HCT116 (cell line): ENCODE data around the gene MPP7. TPM values are rescaled to one million over a fixed set of nuclear protein-coding genes. Genes with fewer than 3 reads are reported as not detected.

Experiments
- ATAC-seq: fragments of 200-7000 bp; cut with Tn5 transposase; 2 replicates; pipeline ENCODE4 v1.9.1; 2020; ENCODE audit warnings: mild to moderate bottlenecking, moderate library complexity
- BruUV-seq: library from RNA; stranded (reverse); fragments of 400-500 nt; replicated peaks from 2 replicates; lab custom pipeline; 2021; lab: Mats Ljungman, UMichigan
- CTCF ChIA-PET: fragments of 300-600 bp; sonication (Branson Sonifier 250); formaldehyde crosslinking; loops from one replicate; lab custom pipeline; 2021; ENCODE audit warnings: antibody characterized with exemption; lab: Charles Lee
- POLR2A ChIA-PET: fragments of 300-600, 350-600 bp; sonication (Branson Sonifier 250); formaldehyde crosslinking; loops from one replicate; lab custom pipeline; 2021; ENCODE audit warnings: antibody characterized with exemption; lab: Charles Lee
- RAD21 ChIA-PET, 2 experiments: fragments of 300-600 bp; sonication (Branson Sonifier 250); formaldehyde crosslinking; loops; one replicate each; lab custom pipeline; 2023; ENCODE audit warnings: low total read pairs in 2 of 2; ENCODE audit not compliant: uncharacterized antibody in 2 of 2, unreplicated experiment in 2 of 2, low non-redundant PET in 1 of 2; lab: Charles Lee
- DNase-seq: peaks from one replicate; pipeline ENCODE4 v3.0.0-alpha.2; 2010; ENCODE audit warnings: low read depth, low spot score
- H2AFZ ChIP-seq: fragments of 200-600 bp; shearing (Covaris generic), sonication (generic); 2 replicates; pipeline ENCODE4 v1.6.1; 2017; ENCODE audit warnings: low read depth, mixed run types, mixed read lengths, antibody characterized with exemption, low read length; ENCODE audit not compliant: poor library complexity, severe bottlenecking
- H3K27ac ChIP-seq: 2 replicates; pipeline ENCODE4 v1.5.1; 2012; ENCODE audit warnings: low read depth, low read length
- H3K27me3 ChIP-seq: fragments of 200-600 bp; sonication (generic); 2 replicates; pipeline ENCODE4 v1.6.1; 2016; ENCODE audit warnings: mixed run types, low read length, mixed read lengths; ENCODE audit not compliant: insufficient read depth
- H3K36me3 ChIP-seq, 2 experiments: fragments of 200-500 bp in 1 of 2; fragments of 200-600 bp in 1 of 2; sonication (Bioruptor generic) in 1 of 2; sonication (generic) in 1 of 2; 2 replicates each; pipeline versions ENCODE4 v1.5.1 to v1.6.1; 2014 to 2016; ENCODE audit warnings: low read length in 2 of 2, inconsistent platforms in 1 of 2, mixed read lengths in 1 of 2, mixed run types in 1 of 2; ENCODE audit not compliant: insufficient read depth in 2 of 2, control insufficient read depth in 1 of 2
- H3K4me1 ChIP-seq, 2 experiments: fragments of 200-600 bp in 1 of 2; sonication (generic) in 1 of 2; 2 replicates each; pipeline versions ENCODE4 v1.5.1 to v1.6.1; 2012 to 2017; ENCODE audit warnings: low read length in 2 of 2, inconsistent platforms in 1 of 2, mild to moderate bottlenecking in 1 of 2, mixed read lengths in 1 of 2, mixed run types in 1 of 2, moderate library complexity in 1 of 2; ENCODE audit not compliant: insufficient read depth in 2 of 2, control insufficient read depth in 1 of 2
- H3K4me2 ChIP-seq: fragments of 200-600 bp; sonication (generic); 2 replicates; pipeline ENCODE4 v1.6.1; 2017; ENCODE audit warnings: mixed run types, low read length, mixed read lengths
- H3K4me3 ChIP-seq, 2 experiments: fragments of 200-600 bp in 1 of 2; sonication (generic) in 1 of 2; replicated peaks in 1 of 2; 2 replicates each; pipeline ENCODE4 v1.5.1; 2011 to 2016; ENCODE audit warnings: low read length in 2 of 2, control low read depth in 1 of 2, low read depth in 1 of 2, mild to moderate bottlenecking in 1 of 2, mixed read lengths in 1 of 2, mixed run types in 1 of 2
- H3K79me2 ChIP-seq: fragments of 200-600 bp; sonication (generic); 2 replicates; pipeline ENCODE4 v1.6.1; 2017; ENCODE audit warnings: mild to moderate bottlenecking, mixed run types, low read length, moderate library complexity, mixed read lengths; ENCODE audit not compliant: insufficient read depth
- H3K9ac ChIP-seq: fragments of 200-600 bp; sonication (generic); 2 replicates; pipeline ENCODE4 v1.6.1; 2016; ENCODE audit warnings: low read length, mixed read lengths
- H3K9me2 ChIP-seq: fragments of 200-600 bp; sonication (generic), shearing (Covaris generic); 2 replicates; pipeline ENCODE4 v1.6.1; 2017; ENCODE audit warnings: mixed run types, mild to moderate bottlenecking, moderate library complexity; ENCODE audit not compliant: insufficient read depth
- H3K9me3 ChIP-seq, 2 experiments: fragments of 200-500 bp in 1 of 2; fragments of 200-600 bp in 1 of 2; sonication (Bioruptor generic) in 1 of 2; sonication (generic) in 1 of 2; 2 replicates each; pipeline ENCODE4 v1.6.1; 2014 to 2017; ENCODE audit warnings: low read length in 2 of 2, mixed read lengths in 2 of 2, inconsistent platforms in 1 of 2, low read depth in 1 of 2, mild to moderate bottlenecking in 1 of 2, mixed run types in 1 of 2, moderate library complexity in 1 of 2; ENCODE audit not compliant: control insufficient read depth in 1 of 2, insufficient read depth in 1 of 2
- H4K20me1 ChIP-seq: fragments of 200-600 bp; sonication (generic), shearing (Covaris generic); 2 replicates; pipeline ENCODE4 v1.6.1; 2017; ENCODE audit warnings: mixed run types, mild to moderate bottlenecking, moderate library complexity; ENCODE audit not compliant: insufficient read depth
- CEBPB ChIP-seq: IDR thresholded peaks from 2 replicates; pipeline ENCODE4 v1.6.1; 2012; ENCODE audit warnings: low read depth
- EGR1 ChIP-seq: IDR thresholded peaks from 2 replicates; pipeline ENCODE4 v1.6.1; 2012; ENCODE audit warnings: low read depth
- ELF1 ChIP-seq: IDR thresholded peaks from 2 replicates; pipeline ENCODE4 v1.6.1; 2012; ENCODE audit warnings: low read depth, borderline replicate concordance
- EZH2phosphoT487 ChIP-seq: fragments of 200-600 bp; IDR thresholded peaks from 2 replicates; pipeline ENCODE4 v1.6.1; 2018; ENCODE audit warnings: antibody characterized with exemption, borderline replicate concordance
- FOSL1 ChIP-seq: IDR thresholded peaks from 2 replicates; pipeline ENCODE4 v1.6.1; 2012; ENCODE audit warnings: low read depth
- POLR2A ChIP-seq: IDR thresholded peaks from 2 replicates; pipeline ENCODE4 v1.7.0; 2011; ENCODE audit warnings: borderline replicate concordance; ENCODE audit not compliant: insufficient read depth, insufficient read length; ENCODE audit errors: extremely low read depth
- POLR2AphosphoS5 ChIP-seq: IDR thresholded peaks from 2 replicates; pipeline ENCODE4 v1.6.1; 2011; ENCODE audit warnings: mild to moderate bottlenecking, low read depth, low read length, moderate library complexity
- SRF ChIP-seq: IDR thresholded peaks from 2 replicates; pipeline ENCODE4 v1.6.1; 2012; ENCODE audit warnings: low read depth
- TCF7L2 ChIP-seq: IDR thresholded peaks from 2 replicates; pipeline ENCODE4 v1.7.0; 2011; ENCODE audit warnings: borderline replicate concordance, inconsistent platforms; ENCODE audit not compliant: insufficient read depth, insufficient read length; ENCODE audit errors: extremely low read depth
- ZFX ChIP-seq: fragments of 450-650 bp; IDR thresholded peaks from 2 replicates; pipeline ENCODE4 v1.6.1; 2017
- intact Hi-C: fragments of 100-400 bp; cut with micrococcal nuclease; formaldehyde crosslinking; loops from 2 replicates; pipeline ENCODE4 v1.10.0; 2022
- total RNA-seq: library from RNA; stranded (reverse); gene quantifications from one replicate; pipeline ENCODE4 v1.2.1, GENCODE V29; 2021; ENCODE audit not compliant: unreplicated experiment
- TF ChIP-seq, protein P1 (sequence below), 3 experiments: fragments of 200-600 bp in 1 of 3; sonication (generic) in 1 of 3; IDR thresholded peaks in 2 of 3; conservative IDR thresholded peaks in 1 of 3; 2 replicates each; pipeline ENCODE4 v1.5.1; 2012 to 2017; ENCODE audit warnings: low read depth in 2 of 3, low read length in 2 of 3, antibody characterized with exemption in 1 of 3, borderline replicate concordance in 1 of 3, control low read depth in 1 of 3, mild to moderate bottlenecking in 1 of 3, mixed read lengths in 1 of 3, mixed run types in 1 of 3, moderate library complexity in 1 of 3; ENCODE audit not compliant: insufficient read depth in 1 of 3
- TF ChIP-seq, protein P2 (sequence below): IDR thresholded peaks from 2 replicates; pipeline ENCODE4 v1.6.1; 2012; ENCODE audit warnings: low read depth
- TF ChIP-seq, protein P3 (sequence below): IDR thresholded peaks from 2 replicates; pipeline ENCODE4 v1.6.1; 2012

MPP7 gene
- total RNA-seq, 1 experiment from 2014 or later = 64.5 TPM

DNA sequence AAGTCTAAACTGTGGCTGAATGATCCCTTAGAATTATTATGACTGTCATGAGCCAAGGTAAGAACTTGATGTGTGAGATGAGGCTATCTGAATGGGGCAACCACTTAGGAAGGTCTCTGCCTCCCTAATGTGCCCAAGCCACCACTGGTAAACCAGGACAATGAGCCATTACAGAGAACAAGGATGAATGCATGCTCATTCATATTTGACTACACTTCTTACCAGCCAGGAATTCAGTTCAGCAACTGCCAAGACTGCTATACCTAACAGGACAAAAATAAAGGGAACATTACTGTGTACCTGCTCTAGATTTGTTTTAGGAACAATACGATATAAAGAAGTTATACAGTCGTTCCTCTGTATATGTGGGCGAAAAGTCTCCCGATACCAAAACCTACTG lies 23.0 kb downstream of the MPP7 start (continued):
- no peak for TF ChIP-seq POLR2AphosphoS5
- no peak for TF ChIP-seq EZH2phosphoT487
- TF ChIP-seq ELF1 = no peak
- no peak for TF ChIP-seq SRF
- TF ChIP-seq EGR1 = no peak
- no peak for TF ChIP-seq FOSL1

DNA sequence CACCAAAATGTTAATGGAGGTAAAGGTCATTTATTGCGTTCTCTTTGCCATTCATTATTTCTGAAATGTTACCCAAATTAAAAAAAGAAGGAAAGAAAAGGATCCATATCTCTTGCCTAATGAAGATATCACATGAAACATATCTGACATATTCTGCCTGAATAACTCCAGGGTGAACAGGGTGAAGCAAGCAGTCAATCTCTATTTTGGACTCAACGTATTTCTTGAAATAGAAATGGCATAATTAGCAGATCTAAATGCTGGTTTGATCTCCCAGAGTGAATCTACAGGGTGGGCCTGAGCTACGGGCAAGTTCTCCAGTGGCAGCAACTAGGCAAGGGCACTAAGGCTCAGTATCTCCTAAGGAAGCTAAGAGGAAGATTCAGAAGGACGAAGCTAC lies 24.0 kb downstream of the MPP7 start:
- Histone ChIP-seq H3K9me2 (no peaks in the 10 kb centered on the region), H2AFZ (no peak overlapping the region), H4K20me1 (no peaks in the 10 kb centered on the region), H3K79me2 (peaks cover 11% of the 10 kb centered on the region), H3K9ac (no peak overlapping the region), H3K4me1 (peaks cover 11 to 15% of the 10 kb centered on the region in 2 experiments; a peak in 2 of 4 replicates), H3K27ac (no peak overlapping the region), H3K4me2 (no peak overlapping the region), H3K27me3 (no peaks in the 10 kb centered on the region), H3K36me3 (no peaks in the 10 kb centered on the region), H3K4me3 (no peak overlapping the region), H3K9me3 (no peaks in the 10 kb centered on the region)
- ChIA-PET RAD21 (no interaction called here), CTCF (no interaction called here), POLR2A (no interaction called here)
- no TSS peak for BruUV-seq
- TF ChIP-seq, protein P1, sequence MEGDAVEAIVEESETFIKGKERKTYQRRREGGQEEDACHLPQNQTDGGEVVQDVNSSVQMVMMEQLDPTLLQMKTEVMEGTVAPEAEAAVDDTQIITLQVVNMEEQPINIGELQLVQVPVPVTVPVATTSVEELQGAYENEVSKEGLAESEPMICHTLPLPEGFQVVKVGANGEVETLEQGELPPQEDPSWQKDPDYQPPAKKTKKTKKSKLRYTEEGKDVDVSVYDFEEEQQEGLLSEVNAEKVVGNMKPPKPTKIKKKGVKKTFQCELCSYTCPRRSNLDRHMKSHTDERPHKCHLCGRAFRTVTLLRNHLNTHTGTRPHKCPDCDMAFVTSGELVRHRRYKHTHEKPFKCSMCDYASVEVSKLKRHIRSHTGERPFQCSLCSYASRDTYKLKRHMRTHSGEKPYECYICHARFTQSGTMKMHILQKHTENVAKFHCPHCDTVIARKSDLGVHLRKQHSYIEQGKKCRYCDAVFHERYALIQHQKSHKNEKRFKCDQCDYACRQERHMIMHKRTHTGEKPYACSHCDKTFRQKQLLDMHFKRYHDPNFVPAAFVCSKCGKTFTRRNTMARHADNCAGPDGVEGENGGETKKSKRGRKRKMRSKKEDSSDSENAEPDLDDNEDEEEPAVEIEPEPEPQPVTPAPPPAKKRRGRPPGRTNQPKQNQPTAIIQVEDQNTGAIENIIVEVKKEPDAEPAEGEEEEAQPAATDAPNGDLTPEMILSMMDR (IDR thresholded peaks at IDR 0.05 in 2 of 3, conservative IDR thresholded peaks at IDR 0.05 in 1 of 3; ENCODE audit: borderline replicate concordance in 1 of 3, insufficient read depth in 1 of 3, low read depth in 2 of 3, low read length in 2 of 3) = no peak
- TF ChIP-seq, protein P2, sequence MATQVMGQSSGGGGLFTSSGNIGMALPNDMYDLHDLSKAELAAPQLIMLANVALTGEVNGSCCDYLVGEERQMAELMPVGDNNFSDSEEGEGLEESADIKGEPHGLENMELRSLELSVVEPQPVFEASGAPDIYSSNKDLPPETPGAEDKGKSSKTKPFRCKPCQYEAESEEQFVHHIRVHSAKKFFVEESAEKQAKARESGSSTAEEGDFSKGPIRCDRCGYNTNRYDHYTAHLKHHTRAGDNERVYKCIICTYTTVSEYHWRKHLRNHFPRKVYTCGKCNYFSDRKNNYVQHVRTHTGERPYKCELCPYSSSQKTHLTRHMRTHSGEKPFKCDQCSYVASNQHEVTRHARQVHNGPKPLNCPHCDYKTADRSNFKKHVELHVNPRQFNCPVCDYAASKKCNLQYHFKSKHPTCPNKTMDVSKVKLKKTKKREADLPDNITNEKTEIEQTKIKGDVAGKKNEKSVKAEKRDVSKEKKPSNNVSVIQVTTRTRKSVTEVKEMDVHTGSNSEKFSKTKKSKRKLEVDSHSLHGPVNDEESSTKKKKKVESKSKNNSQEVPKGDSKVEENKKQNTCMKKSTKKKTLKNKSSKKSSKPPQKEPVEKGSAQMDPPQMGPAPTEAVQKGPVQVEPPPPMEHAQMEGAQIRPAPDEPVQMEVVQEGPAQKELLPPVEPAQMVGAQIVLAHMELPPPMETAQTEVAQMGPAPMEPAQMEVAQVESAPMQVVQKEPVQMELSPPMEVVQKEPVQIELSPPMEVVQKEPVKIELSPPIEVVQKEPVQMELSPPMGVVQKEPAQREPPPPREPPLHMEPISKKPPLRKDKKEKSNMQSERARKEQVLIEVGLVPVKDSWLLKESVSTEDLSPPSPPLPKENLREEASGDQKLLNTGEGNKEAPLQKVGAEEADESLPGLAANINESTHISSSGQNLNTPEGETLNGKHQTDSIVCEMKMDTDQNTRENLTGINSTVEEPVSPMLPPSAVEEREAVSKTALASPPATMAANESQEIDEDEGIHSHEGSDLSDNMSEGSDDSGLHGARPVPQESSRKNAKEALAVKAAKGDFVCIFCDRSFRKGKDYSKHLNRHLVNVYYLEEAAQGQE = no peak
- TF ChIP-seq POLR2A (no peak), FOSL1 (no peak), CEBPB (no peak), ZFX (no peak), TCF7L2 (no peak), ELF1 (no peak)
- TF ChIP-seq, protein P3, sequence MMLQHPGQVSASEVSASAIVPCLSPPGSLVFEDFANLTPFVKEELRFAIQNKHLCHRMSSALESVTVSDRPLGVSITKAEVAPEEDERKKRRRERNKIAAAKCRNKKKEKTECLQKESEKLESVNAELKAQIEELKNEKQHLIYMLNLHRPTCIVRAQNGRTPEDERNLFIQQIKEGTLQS = no peak
- ATAC-seq (no peak), DNase-seq (no peak)
- intact Hi-C loops = no loop called here
